Measurements from ENCODE around the gene IFIT5. TPM values are rescaled to one million over a fixed set of nuclear protein-coding genes. Genes with fewer than 3 reads are reported as not detected.

IFIT5 gene
- 10 to 100 TPM; 17.3 to 23.7 (median 20.4) TPM for total RNA-seq
- polyA plus RNA-seq = 10 to 100 TPM in 2 of 3 donors, 1 to 10 TPM in 1; 9.3 to 13.6 (median 11.4) TPM
- long read RNA-seq, donor 1, full-length matches to known transcripts = 21 of 21 reads
- long read RNA-seq, donor 1, partial matches to known transcripts = 0 of 21 reads
- long read RNA-seq, donor 1, other reads (novel, unspliced or antisense) = 0 of 21 reads
- long read RNA-seq, donor 2, full-length matches to known transcripts = 9 of 9 reads
- long read RNA-seq, donor 2, partial matches to known transcripts = 0 of 9 reads
- long read RNA-seq, donor 2, other reads (novel, unspliced or antisense) = 0 of 9 reads

- H3K36me3 ChIP-seq = peaks cover 0 to 20% (median 11%) of the 10 kb centered on the region in 6 donors
- H3K27me3 ChIP-seq (replicated peaks in 1 of 7) = no peaks in the 10 kb centered on the region
- peak; percentile 93 for DNase-seq
- intact Hi-C loops (cut with DNase I; ENCODE audit: low total_unique reads) = no loop called here
- peak within 1 kb of the TSS; percentile 92 to 99 (median 96) for H3K27ac ChIP-seq
- H3K4me3 ChIP-seq = peak within 1 kb of the TSS; percentile 62 to 97 (median 80)
- peaks cover 0 to 6% (median 0%) of the 10 kb centered on the region in 8 donors for H3K9me3 ChIP-seq
- 0 to 1% (median 0%) methylated on average over 19 to 48 of the region's 48 CpGs for WGBS, 5 donors
- TF ChIP-seq POLR2AphosphoS5 (IDR thresholded peaks at IDR 0.05) (peak; percentile 74 to 91 (median 83)), POLR2A (IDR thresholded peaks at IDR 0.05) (peak in 1 of 3 donors; percentile 8), CTCF (IDR thresholded peaks at IDR 0.05 in 8 of 11, conservative IDR thresholded peaks at IDR 0.05 in 3 of 11) (no peak)
- peaks cover 25 to 59% (median 51%) of the 10 kb centered on the region in 6 donors for H3K4me1 ChIP-seq
Observed at GRCh38 chr10:89414146-89414878, at the start of gene IFIT5. TSS of gene IFIT5 (plus strand) at chr10:89414568. CDS start at chr10:89414799, 231 bp downstream.

DNA sequence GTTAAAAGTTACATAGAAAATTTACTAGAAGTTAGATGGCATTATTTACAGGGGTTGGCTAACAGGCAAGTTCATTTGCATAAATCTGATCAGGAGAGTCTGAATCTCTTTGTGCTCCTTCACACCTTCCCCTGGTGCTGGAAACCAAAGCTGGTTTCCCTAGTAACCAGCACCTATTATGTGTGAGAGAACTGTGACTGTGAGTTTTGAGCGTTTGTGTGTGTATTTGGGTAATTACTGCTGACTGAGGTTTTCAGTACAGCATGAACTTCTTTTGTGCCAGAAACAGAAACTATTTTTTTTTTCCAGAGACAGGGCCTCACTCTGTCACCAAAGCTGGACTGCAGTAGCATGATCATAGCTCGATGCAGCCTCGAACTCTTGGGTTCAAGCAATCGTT lies 46.8 kb upstream of the IFIT5 start:
- Histone ChIP-seq H3K27ac (peak overlapping the region in 5 of 8 donors; percentile 30 to 58 (median 58)), H3K9me3 (no peaks in the 10 kb centered on the region), H3K4me1 (peaks cover 4 to 55% (median 35%) of the 10 kb centered on the region in 6 donors), H3K4me3 (no peak overlapping the region), H3K36me3 (no peaks in the 10 kb centered on the region), H3K27me3 (replicated peaks in 1 of 7) (no peaks in the 10 kb centered on the region)
- no peak for TF ChIP-seq POLR2AphosphoS5 (IDR thresholded peaks at IDR 0.05)
- no peak for TF ChIP-seq CTCF (IDR thresholded peaks at IDR 0.05 in 8 of 11, conservative IDR thresholded peaks at IDR 0.05 in 3 of 11)
- TF ChIP-seq POLR2A (IDR thresholded peaks at IDR 0.05) = no peak
- 55 to 76% (median 69%) methylated on average over 4 of the region's 4 CpGs for WGBS, 5 donors
- intact Hi-C loops (cut with DNase I; ENCODE audit: low total_unique reads) = no loop called here
- DNase-seq = no peak

GRCh38 chr10:89368129-89368528 lies 46.2 kb upstream of the IFIT5 start:
- 59 to 74% (median 64%) methylated on average over 1 of the region's 1 CpG for WGBS, 5 donors
- DNase-seq = no peak
- Histone ChIP-seq H3K4me1 (peaks cover 4 to 49% (median 31%) of the 10 kb centered on the region in 6 donors), H3K36me3 (no peaks in the 10 kb centered on the region), H3K9me3 (no peaks in the 10 kb centered on the region), H3K4me3 (no peak overlapping the region), H3K27ac (peak overlapping the region in 4 of 8 donors; percentile 30 to 58 (median 48)), H3K27me3 (replicated peaks in 1 of 7) (no peaks in the 10 kb centered on the region)
- TF ChIP-seq POLR2AphosphoS5 (IDR thresholded peaks at IDR 0.05) (no peak), POLR2A (IDR thresholded peaks at IDR 0.05) (no peak), CTCF (IDR thresholded peaks at IDR 0.05 in 8 of 11, conservative IDR thresholded peaks at IDR 0.05 in 3 of 11) (no peak)
- intact Hi-C loops (cut with DNase I; ENCODE audit: low total_unique reads) = no loop called here
